HG02970 (cell line): Measurements from ENCODE around the gene AKR1C2.

ENCODE experiments used
- ATAC-seq: cut with Tn5 transposase; IDR thresholded peaks from one replicate; pipeline ENCODE4 v1.9.1; 2021; ENCODE audit warnings: mild to moderate bottlenecking, moderate library complexity, moderate number of reproducible peaks; ENCODE audit not compliant: unreplicated experiment, low FRiP score

Gene AKR1C2

GRCh38 chr10:4939224-4940072 is 64.2 kb downstream of the AKR1C2 start:
- ATAC-seq = no peak
